DOHH2 (cell line): ENCODE measurements around the gene CMPK2.
"Not testable (repeated sequence)": the region's sequence is repeated elsewhere in the genome, so short reads cannot be mapped to it uniquely, and the experiment has no call there.

ENCODE experiments used
- CTCF ChIP-seq: fragments of 200-600 bp; sonication (generic); IDR thresholded peaks from one replicate; pipeline ENCODE4 v1.5.1; 2014; ENCODE audit warnings: antibody characterized with exemption, mild to moderate bottlenecking, low read depth, low read length; ENCODE audit not compliant: poor library complexity, severe bottlenecking
- EZH2phosphoT487 ChIP-seq: fragments of 200-600 bp; sonication (generic); IDR thresholded peaks from 2 replicates; pipeline ENCODE4 v1.6.1; 2017; ENCODE audit warnings: borderline replicate concordance, mild to moderate bottlenecking, antibody characterized with exemption, low read length, moderate library complexity, mixed read lengths

- not testable (repeated sequence) for TF ChIP-seq CTCF, EZH2phosphoT487
Observed at GRCh38 chr2:6902581-6902980, 36.9 kb upstream of the CMPK2 start.
